Adipose tissue (tissue), 3 donors: ENCODE results near the gene NELFCD. TPM values are rescaled to one million over a fixed set of nuclear protein-coding genes. Genes with fewer than 3 reads are reported as not detected.

ENCODE experiments used
- H3K27ac ChIP-seq: one replicate; pipeline ENCODE4 v1.5.1; 2013; ENCODE audit warnings: low read depth, low read length
- WGBS, 3 donors: extraction: QIAGEN DNeasy Blood & Tissue Kit; methylation state at CpG; one replicate each; pipeline ENCODE4 v1.1.7; 2013; 5-methylcytosine and 5-hydroxymethylcytosine counted together
- polyA plus RNA-seq, 3 donors: library from polyadenylated mRNA; stranded (reverse); fragments of 200-250 nt; gene quantifications; one replicate each; pipeline ENCODE4 v1.2.3, GENCODE V29; 2013
- donor health status: healthy with polysubstance abuse.
- donor health status: Bipolar disorder and iron deficiency.
- donor health status: healthy.

NELFCD gene
- polyA plus RNA-seq, 3 donors: 27.8 to 42.7 (median 40.0) TPM

DNA sequence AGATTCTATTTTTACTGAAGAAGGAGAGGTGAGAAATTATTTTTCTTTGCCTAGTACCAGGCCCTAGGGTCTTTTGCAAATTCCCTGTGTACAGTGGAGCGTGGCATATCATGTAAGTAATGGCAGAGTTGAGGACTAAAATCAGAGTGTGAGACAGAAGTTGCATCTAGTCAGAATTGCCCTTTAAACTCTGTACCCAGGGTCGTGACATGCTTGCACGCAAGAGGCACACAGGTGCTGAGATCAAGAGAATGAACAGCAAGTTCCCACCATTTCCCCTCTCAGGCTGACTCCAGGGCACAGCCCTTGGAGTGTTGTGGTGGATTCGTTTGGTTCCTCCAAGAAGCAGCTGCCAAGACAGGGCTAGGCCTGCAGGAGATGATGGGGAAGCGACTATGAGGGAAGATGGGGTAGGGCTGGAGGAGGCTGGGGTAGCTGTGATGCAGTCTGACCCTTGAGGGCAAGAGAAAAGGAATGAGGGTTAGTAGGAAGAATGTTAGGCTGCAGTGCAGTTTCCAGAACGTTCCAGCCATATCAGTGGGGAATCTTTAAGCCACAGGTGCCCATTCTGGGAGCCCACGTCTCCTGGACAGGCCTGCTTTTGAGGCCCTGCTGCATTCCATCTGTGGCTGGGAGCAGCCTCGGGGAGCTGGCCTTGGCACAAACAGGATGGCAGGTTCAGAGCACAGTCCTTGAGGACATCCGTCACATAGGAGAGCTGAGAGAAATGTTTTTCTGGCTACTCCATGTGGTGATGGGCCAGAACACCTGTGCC, 6.9 kb downstream of the NELFCD start:
- no peak overlapping the region for H3K27ac ChIP-seq
- WGBS, 3 donors: 78 to 91% (median 87%) methylated on average over 9 of the region's 9 CpGs

DNA sequence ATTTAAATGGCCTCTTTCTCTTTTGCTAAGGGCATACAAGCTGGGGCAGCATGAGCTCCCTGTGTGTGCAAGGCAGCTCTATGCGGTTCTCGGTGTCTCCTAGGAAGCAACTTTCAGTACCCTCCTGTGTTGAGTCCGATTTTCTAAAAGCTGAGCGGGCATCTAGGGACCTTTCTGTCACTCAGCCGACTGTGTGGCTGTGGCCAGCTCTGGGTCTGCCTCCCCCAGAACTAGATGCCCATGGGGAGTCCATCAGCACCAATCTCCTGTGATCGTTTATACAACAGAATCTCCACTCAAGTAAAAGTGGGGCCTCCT, 7.5 kb downstream of the NELFCD start:
- WGBS, 3 donors: 93 to 96% (median 94%) methylated on average over 6 of the region's 6 CpGs

DNA sequence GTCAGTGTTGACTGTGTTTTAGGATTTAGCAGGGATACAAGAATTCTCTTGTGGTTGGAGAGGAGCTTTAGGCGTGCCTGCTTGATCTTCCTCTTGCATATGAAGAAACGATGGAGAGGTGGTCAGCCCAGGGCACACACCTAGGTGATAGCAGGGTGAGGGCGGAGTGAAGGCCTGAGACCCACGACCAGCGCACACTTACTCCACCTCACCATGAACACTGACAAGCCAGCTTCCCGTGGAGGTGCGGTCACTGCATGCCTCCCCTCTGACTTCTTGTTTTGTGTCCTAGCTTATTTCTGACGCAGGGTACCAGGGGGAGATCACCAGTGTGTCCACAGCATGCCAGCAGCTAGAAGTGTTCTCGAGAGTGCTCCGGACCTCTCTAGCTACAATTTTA, 8.1 kb downstream of the NELFCD start:
- no peak overlapping the region for H3K27ac ChIP-seq
- WGBS, 3 donors: 90 to 92% (median 91%) methylated on average over 10 of the region's 10 CpGs

More for the DNA sequence above, 7.5 kb downstream of the NELFCD start:
- H3K27ac ChIP-seq: no peak overlapping the region

DNA sequence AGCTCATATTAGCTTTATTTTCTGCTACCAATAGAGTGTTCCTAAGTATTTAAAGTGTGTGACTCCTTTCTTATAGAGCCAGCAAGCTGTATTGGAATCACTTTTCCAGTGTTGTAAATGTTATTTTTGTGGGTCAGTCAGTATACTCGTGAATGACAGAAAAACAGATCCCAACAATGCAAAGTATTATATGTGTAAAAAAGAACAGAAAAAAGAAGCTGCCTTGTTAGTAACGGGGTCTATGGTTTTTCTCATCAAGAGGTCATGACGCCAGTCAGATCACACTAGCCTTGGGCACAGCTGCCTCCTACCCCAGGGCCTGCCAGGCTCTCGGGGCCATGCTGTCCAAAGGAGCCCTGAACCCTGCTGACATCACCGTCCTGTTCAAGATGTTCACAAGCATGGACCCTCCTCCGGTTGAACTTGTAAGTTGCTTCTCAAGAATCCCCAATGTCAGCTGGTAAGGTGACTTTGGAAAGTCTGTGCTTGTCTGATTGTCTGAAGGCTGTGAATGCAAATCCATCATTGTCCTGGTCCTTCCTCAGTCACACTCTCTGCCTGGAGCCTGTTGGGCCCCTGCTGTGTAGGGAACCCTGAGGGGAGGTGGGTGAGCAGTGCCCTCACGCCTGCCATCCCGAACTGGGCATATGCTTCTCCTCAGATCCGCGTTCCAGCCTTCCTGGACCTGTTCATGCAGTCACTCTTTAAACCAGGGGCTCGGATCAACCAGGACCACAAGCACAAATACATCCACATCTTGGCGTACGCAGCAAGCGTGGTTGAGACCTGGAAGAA, 9.8 kb downstream of the NELFCD start:
- no peak overlapping the region for H3K27ac ChIP-seq
- WGBS, 3 donors: 91 to 95% (median 95%) methylated on average over 14 of the region's 14 CpGs

DNA sequence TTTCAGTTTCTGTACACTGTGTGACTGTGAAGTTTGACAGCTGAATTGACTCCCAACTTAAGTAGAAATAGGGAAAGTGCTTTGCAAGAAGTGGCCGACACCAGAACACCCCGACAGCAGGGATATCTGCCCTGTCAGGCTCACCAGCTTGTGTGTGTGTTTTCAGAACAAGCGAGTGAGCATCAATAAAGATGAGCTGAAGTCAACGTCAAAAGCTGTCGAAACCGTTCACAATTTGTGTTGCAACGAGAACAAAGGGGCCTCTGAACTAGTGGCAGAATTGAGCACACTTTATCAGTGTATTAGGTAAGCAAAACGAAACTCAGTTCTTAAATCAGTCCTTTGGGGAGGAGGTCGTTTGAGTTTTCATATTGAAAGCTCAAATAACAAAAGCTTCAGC, 10.7 kb downstream of the NELFCD start:
- WGBS, 3 donors: 55 to 79% (median 72%) methylated on average over 9 of the region's 9 CpGs
- no peak overlapping the region for H3K27ac ChIP-seq

DNA sequence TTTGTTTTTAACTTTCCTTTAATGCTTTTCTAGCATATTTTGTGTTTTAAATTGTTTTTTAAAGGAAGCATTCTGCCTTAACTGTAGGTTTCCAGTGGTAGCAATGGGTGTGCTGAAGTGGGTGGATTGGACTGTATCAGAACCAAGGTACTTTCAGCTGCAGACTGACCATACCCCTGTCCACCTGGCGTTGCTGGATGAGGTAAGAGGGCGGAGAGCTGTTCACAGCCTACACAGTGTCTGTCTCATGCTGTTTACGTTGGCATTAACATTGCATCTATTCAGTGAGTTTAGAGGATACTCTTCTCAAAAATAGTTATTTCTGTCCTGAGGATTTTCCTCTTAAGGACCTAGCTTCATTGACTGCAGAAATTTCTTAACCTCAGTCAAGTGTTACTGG, 11.9 kb downstream of the NELFCD start:
- H3K27ac ChIP-seq: no peak overlapping the region
- 72 to 94% (median 92%) methylated on average over 3 of the region's 3 CpGs for WGBS, 3 donors

DNA sequence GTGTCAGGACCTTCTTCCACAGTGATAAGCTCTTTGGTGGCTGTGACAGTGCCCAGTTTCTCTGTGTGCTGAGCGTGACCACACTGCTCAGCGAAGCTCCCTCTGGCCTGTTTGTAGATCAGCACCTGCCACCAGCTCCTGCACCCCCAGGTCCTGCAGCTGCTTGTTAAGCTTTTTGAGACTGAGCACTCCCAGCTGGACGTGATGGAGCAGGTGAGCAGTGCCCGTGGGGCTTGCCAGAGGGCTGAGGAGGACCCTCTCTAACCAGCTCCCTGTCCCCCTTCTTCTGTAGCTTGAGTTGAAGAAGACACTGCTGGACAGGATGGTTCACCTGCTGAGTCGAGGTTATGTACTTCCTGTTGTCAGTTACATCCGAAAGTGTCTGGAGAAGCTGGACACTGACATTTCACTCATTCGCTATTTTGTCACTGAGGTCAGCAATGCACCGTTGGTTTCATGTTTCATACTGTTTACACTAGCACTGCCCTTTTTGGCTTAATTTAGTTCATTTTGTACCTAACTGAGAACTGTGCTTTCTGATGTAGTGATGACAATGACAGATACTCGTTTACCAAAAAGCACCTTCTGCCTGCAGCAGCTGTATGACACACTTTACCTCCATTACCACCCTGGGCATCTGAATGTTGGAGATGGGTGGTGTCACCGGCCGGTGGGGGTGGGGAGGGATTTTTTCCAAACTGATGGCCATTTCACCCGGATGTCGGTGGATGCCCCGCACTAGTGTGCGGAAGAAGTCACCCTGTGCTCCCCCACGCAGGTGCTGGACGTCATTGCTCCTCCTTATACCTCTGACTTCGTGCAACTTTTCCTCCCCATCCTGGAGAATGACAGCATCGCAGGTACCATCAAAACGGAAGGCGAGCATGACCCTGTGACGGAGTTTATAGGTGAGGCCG, 12.5 kb downstream of the NELFCD start:
- no peak overlapping the region for H3K27ac ChIP-seq
- 85 to 88% (median 85%) methylated on average over 23 of the region's 23 CpGs for WGBS, 3 donors

DNA sequence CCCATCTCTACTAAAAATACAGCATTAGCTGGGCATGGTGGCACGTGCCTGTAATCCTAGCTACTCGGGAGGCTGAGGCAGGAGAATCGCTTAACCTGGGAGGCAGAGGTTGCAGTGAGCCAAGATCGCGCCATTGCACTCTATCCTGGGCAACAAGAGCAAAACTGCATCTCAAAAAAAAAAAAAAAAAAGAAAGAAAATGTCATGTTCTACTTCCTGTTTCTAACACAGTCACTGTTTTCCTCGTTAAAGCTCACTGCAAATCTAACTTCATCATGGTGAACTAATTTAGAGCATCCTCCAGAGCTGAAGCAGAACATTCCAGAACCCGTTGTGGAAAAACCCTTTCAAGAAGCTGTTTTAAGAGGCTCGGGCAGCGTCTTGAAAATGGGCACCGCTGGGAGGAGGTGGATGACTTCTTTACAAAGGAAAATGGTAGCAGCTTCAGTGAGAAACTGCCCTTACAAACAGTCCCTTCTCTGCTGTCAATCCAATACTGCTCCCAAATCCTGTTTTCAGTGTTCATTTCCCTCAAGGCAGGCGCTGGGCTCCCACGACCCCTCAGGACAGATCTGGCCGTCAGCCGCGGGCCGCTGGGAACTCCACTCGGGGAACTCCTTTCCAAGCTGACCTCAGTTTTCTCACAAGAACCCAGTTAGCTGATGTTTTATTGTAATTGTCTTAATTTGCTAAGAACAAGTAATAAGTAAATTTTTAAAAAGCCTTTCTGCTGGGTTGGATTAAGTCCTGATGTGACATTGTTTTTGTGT, 13.5 kb downstream of the NELFCD start:
- WGBS, 3 donors: 81 to 86% (median 82%) methylated on average over 17 of the region's 17 CpGs
- H3K27ac ChIP-seq: no peak overlapping the region

DNA sequence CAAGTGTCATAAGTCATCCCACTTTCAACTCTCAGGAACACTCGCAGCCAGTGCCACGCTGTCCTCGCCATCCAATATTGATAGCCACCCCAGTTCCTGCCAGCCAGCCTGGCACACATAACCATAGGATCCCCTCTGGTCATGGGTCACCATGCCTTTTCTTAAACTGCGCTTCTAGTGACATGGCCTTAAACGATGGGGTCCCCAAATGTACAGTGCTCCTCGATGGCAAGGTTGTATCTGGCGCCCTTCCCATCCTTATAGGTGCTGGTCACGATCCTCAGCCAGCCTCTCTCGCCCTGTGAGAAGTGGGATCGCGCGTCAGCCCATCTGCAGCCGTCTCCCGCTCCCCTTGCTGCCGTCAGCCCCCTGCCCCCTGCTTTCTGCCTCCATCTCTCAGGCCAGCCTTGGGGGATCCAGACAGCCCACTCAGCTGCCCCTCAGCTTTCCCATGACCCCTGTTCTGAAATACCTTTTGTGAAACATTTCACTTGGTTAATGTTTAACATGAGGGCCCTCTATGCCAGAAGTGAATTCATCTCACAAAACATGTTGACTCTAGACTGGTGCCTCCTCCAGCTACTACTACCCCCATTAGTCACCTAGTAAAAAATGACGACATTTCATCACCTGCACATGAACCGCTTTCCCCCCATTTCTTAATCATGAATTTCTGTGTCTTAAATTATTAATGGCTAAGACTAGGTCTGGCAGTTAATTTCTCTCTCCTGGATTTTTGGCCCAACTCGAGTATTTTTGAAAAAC, 14.6 kb downstream of the NELFCD start:
- 66 to 87% (median 85%) methylated on average over 18 of the region's 18 CpGs for WGBS, 3 donors
- H3K27ac ChIP-seq: no peak overlapping the region

DNA sequence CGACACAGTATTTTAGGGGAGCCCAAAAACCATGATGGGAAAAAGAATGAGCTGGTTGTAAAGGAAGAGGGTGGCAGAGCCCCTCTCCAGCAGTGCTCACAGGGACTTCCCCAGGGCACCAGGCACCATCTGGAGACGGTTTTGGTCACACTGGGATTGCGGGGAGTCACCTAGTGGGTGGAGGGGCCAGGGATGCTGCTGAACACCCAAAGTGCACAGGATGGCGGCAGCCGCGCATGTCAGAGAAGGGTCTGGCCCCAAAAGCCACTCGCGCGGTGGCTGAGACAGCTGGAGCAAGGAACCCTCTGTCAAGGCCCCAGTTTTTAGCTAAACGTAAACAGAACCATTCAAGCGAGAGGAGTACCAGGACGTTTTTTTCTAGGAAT, 15.2 kb downstream of the NELFCD start:
- 85 to 96% (median 90%) methylated on average over 12 of the region's 12 CpGs for WGBS, 3 donors
- no peak overlapping the region for H3K27ac ChIP-seq

DNA sequence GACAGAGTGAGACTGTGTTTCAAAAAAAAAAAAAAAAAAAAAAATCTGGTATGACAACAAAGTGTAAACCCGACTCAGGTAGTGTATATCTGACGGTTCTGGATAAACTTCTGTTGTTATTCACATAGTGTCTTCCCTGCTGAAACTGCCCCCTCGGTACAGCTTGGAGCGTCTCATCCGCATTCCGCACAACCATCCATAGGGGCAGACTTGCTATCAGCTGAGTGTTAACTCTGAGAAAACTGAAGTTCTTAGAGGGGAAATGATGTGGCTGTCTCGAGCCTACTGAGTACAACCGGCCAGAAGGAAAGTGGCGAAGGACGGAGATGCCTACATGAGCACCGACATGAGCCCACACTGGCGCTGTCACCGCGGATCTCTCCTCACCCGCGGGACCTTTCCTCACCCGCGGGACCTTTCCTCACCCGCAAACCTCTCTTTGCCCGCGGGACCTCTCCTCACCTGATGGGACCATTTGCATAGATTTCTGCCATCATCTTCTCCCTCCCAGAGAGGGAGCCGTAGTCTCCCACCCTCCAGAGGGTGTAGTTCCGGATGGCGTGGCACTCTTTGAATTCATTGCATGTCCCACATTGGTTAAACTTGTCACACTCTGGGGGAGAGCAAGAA, 16.2 kb downstream of the NELFCD start:
- H3K27ac ChIP-seq: no peak overlapping the region
- WGBS, 3 donors: 91 to 94% (median 93%) methylated on average over 24 of the region's 24 CpGs

DNA sequence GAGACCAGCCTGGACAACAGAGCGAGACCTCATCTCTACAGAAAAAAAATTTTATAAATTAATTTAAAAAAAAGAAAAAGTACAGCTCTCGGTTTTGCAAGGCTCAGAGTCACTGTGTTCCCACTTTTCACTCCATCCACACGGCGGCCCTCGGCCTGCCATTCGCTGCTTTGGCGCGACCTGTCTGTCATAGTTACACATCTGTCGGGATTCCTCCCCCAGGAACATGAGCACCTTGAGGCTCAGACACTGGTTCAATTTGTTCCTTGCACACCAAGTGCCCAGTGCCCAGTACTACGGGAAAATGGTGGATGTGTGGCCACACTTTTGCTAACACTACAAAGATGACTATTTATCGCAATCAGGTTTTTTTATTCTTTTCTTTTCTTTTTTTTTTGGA, 17.6 kb downstream of the NELFCD start:
- no peak overlapping the region for H3K27ac ChIP-seq
- 91 to 93% (median 93%) methylated on average over 11 of the region's 11 CpGs for WGBS, 3 donors

DNA sequence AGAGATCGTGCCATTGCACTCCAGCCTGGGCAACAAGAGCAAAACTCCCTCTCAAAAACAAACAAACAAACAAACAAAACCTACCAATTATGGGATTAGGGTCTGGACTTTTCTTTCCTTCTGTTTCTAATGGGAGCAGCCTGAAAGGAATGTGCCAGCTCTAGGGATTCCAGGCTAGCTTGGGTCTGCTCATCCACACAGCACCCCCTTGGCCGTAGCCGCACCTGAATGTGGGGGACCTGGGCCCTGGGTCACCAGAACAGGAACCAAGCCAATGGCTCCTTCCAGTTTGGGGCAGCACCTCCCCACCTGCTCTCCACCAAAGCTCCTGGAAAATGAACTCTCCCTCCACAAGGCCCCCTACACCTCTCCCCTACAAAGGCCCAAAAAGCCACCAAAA, 19.3 kb downstream of the NELFCD start:
- WGBS, 3 donors: 60 to 82% (median 73%) methylated on average over 3 of the region's 3 CpGs

DNA sequence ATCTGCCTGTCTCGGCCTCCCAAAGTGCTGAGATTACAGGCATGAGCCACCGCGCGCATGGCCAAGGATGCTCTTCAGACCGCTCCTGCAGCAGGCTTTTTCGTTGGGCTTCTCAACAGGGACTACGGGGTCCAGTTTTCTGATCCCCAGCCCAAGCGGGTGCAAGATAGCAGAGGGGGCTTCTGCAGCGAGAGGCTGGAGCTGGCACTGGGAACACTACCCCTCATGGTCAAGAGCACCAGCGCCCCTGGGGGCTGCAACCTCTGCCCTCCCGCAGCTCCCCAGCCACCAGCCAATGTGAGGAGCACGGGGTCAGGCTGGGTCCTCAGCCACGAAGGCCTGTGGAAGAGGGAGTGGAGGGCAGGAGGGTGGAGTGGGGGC, 20.0 kb downstream of the NELFCD start:
- no peak overlapping the region for H3K27ac ChIP-seq
- WGBS, 3 donors: 89 to 91% (median 89%) methylated on average over 13 of the region's 13 CpGs

More for the DNA sequence above, 19.3 kb downstream of the NELFCD start:
- no peak overlapping the region for H3K27ac ChIP-seq

DNA sequence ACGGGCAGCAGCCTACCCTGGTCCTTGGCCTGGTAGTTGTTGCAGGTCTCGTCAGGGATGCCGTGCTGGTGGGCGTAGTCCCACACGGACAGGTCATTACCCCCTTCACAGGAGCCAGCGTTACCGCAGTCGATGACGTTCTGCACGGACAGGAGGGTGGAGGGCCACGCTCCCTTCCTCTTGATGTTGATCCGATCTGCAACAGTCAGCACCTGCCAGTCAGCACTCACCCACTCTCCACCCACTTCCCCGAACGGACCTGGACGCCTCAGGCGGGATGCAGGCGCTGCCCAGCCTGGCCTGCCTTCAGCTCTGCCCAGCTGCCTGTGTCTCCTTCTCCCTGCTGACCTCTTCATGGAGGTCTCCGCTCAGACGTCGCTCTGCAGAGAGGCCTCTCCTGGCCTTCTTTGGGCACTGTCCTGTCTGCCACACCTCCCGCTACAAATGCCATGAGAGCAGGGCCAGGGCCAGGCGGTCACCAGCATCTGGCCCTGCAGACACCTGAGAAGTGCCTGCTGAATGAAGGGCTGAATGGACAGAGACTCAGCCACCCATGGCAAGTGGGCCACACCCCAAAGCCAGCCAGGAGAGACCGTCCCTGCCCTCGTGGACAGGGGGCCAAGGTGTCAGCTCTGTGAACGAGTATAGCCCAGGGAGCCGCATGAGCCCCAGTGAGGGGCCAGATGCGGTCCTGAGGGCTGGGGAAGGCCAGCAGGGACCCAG, 20.6 kb downstream of the NELFCD start:
- H3K27ac ChIP-seq: no peak overlapping the region
- 87 to 96% (median 92%) methylated on average over 27 of the region's 27 CpGs for WGBS, 3 donors

DNA sequence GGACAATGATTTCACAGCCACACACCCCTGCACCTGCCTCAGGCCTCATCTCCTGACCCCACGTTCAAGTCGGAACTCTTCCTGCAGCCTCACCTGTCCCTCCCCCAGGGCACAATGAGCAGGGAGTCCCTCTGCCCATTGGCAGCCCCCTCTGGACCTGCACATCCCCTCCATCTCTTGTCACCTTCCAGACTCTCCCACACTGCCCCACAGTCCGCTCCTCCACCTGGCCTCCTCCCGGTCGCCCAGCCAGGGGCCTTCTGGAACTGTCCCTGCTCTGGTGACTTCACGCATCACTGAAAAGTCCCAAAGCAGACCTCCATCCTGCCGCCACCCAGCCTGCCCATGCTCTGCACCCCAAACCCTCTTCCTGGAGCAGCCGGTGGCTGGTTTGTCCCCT, 21.3 kb downstream of the NELFCD start:
- H3K27ac ChIP-seq: no peak overlapping the region

More for the DNA sequence above, 21.3 kb downstream of the NELFCD start:
- WGBS, 3 donors: 79 to 88% (median 87%) methylated on average over 7 to 8 of the region's 8 CpGs
